GM10266 (cell line): ENCODE data around the gene RBM10.
"Not testable (repeated sequence)": the region's sequence is repeated elsewhere in the genome, so short reads cannot be mapped to it uniquely, and the experiment has no call there.

Experiments used
- DNase-seq: peaks from one replicate; pipeline ENCODE4 v3.0.0; 2012; ENCODE audit errors: extremely low spot score
- TF ChIP-seq, protein P1 (sequence below): IDR thresholded peaks from 2 replicates; pipeline ENCODE4 v1.5.1; 2012; ENCODE audit warnings: mild to moderate bottlenecking, low read depth; ENCODE audit not compliant: control insufficient read depth, insufficient read depth; ENCODE audit errors: missing control alignments

RBM10 gene

DNA sequence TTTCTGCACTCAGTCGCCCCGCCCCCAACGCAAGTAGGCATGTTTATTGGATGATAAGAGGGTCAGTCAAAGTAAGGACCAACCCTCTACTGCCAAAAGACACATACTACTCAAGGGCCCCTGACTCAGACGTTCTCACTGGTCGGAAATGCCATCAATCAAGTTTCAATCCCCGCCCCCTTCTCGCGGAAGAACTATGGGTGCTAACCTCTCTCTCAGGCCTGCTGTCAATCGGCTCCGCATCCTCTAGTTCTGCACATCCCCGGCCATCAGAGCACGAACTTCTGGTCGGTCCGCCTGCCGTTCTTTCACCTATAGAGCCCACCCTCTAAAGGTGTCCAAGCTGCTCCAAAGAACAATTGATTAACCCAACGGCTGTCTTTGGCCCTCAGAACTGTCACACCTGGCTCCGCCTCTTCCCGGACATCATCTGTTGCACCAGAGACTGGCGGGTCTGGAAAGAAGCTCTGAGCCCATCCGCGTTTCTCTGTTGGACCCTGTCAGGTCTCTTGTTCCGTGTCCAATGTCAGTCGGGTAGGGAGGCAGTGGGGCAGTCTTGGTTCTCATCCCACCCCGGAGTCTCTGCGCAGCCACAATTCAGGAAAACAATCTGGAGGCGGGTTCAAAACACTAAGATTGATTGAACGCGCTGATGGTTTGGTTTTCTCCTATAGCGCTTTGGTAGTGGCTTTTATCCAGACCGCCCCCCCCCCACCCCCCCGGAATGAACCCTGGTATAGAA lies 15.7 kb upstream of the RBM10 start:
- peak; percentile 86 for DNase-seq
- TF ChIP-seq, protein P1, sequence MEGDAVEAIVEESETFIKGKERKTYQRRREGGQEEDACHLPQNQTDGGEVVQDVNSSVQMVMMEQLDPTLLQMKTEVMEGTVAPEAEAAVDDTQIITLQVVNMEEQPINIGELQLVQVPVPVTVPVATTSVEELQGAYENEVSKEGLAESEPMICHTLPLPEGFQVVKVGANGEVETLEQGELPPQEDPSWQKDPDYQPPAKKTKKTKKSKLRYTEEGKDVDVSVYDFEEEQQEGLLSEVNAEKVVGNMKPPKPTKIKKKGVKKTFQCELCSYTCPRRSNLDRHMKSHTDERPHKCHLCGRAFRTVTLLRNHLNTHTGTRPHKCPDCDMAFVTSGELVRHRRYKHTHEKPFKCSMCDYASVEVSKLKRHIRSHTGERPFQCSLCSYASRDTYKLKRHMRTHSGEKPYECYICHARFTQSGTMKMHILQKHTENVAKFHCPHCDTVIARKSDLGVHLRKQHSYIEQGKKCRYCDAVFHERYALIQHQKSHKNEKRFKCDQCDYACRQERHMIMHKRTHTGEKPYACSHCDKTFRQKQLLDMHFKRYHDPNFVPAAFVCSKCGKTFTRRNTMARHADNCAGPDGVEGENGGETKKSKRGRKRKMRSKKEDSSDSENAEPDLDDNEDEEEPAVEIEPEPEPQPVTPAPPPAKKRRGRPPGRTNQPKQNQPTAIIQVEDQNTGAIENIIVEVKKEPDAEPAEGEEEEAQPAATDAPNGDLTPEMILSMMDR = no peak

DNA sequence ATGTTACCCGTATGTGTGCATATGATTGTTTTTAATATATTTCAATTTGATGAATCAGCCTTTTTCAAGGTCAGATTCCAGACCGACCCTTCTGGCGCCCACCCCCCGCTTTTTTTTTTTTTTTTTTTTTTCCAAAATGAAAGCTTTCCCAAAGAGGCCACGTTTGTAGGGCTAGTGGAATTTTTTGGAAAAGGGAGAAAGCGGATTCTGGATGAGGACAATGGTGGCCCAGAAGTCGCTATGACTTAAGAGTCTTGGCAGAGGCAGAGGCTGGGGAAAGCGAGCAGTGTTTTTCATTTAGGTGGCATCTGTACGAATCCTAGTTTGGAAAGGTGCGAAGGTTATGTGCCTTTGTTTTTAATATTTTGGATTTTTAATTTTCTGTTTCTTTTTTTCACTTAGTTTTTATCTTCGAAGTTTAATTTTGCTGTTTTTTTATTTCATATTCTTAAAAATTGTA lies 15.1 kb upstream of the RBM10 start:
- no peak for DNase-seq
- TF ChIP-seq, protein P1 = no peak

DNA sequence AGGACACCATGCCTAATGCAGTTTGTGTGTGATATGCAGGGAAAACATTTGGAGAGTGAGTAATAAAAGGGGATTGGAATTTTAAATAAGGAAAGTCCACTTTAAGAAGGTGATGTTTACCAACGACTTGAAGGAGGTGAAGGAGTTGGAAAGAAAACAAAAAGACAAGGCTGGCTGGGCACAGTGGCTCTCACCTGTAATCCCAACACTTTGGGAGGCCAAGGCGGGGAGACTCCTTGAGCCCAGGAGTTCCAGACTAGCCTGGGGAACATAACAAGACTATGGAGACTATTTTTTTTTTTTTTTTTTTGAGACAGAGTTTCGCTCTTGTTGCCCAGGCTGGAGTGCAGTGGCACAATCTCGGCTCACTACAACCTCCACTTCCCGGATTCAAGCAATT lies 11.5 kb upstream of the RBM10 start:
- no peak for DNase-seq
- TF ChIP-seq, protein P1 = no peak

DNA sequence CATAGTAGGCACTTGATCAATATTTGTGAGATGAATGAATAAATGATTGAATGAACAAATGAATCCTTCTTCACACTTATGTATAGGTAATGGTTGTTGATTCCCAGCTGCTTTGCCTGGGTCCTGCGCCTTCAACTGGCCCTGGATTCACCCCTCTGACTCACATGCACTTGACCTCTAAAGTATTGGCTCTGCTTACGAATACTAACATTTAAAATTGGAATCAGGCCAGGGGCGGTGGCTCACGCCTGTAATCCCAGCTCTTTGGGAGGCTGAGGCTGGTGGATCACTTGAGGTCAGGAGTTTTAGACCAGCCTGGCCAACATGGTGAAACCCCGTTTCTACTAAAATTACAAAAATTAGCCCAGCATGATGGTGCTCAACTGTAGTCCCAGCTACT lies 9.4 kb upstream of the RBM10 start:
- not testable (repeated sequence) for DNase-seq

DNA sequence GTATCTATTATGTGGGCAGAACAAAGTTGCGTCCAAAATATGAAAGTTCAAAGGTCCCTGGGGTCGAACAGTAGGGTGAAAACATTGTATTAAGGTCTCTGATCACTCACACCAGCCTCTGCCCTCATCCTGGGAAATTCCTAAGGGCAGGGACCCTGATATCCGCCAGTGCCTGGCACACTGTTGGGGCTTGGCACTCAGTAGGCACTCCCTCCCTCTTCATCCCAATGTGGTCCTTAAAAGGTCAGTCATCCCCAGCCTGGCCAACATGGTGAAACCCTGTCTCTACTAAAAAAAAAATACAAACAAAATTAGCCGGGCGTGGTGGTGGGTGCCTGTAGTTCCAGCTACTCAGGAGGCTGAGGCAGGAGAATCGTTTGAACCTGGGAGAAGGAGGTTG lies 6.8 kb upstream of the RBM10 start:
- no peak for DNase-seq
- TF ChIP-seq, protein P1 = no peak

DNA sequence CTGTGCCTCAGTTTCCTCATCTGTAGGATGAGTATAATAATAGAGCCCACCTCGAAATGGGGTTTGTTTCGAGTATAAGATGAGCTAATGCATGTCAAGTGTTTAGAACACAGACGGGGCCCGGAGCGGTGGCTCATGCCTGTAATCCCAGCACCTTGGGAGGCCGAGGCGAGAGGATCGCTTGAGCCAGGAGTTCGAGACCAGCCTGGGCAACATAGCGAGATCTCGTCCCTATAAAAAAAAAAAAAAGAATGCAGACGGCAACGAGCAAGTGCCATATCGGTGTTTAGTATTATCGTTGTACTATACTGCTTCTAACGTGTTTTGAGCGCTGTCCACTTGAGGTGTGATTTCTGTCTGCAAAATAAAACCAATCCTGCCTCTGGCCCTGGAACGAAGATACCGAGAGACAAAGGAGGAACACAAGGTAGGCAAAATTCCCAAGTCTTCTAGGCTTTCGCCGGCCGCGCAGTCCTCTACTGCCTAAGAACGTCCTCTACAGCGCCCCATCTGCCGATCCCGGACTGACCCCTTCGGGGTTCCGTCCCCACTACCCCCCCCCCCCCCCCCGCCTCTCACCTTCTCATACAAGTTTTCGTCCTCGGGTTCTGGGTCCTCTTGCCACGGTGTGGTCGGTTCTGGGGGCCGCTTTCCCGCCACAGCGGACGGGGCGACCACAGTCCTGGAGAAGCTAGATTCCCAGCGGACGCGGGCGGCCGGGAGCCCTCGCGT lies 961 bp upstream of the RBM10 start:
- peak; percentile 38 for DNase-seq

DNA sequence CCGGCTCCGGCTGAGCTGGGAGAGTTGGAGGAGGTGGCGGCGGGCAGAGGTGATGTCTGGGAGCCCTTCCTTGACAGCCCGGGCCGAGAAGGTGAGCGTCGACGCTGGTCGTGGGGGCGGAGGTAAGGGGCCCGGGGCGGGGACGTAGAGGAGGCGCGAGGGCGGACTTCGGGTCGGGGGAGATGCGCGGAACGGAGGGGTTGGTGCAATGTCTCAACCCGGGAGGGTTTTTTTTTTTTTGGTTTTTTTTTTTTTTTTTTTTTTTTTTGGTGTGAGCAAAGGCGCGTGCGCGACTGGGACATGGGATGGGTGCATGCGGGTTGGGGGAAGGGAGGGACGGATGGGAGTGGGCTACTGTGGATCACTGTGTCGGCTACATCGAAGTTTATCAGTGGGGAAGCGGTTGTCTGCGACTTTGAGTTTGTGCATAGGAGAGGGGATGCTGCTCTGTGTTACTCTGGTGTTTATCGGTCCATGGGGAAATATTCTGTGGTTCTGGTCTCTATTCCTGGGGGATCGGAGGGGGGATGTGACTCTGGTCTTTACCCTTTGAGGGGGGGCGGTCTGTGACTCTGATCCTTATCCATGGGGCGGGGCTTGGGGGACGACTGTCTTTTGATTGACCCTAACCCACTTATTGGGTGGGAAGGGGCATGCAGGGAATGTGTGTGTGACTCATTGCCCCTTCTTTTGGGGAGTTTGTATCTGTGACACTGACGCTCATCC lies 537 bp downstream of the RBM10 start:
- TF ChIP-seq, protein P1 = no peak
- peak; percentile 31 for DNase-seq

More for the DNA sequence above, 961 bp upstream of the RBM10 start:
- TF ChIP-seq, protein P1 = no peak
